Mucosa of descending colon (tissue), 3 donors: Measurements from ENCODE around the gene SH3GL3. TPM values are rescaled to one million over a fixed set of nuclear protein-coding genes. Genes with fewer than 3 reads are reported as not detected.

Source experiments
- ATAC-seq: fragments of 200-7000 bp; cut with Tn5 transposase; one replicate; pipeline ENCODE4 v1.9.1; 2020; ENCODE audit warnings: mild to moderate bottlenecking, moderate library complexity
- DNase-seq, 3 donors: peaks; one replicate each; pipeline ENCODE4 v3.0.0-alpha.2; 2020
- H3K36me3 ChIP-seq: fragments of 200-600 bp; one replicate; pipeline ENCODE4 v1.8.0; 2021; ENCODE audit warnings: low read depth, mild to moderate bottlenecking
- H3K4me1 ChIP-seq: fragments of 200-600 bp; one replicate; pipeline ENCODE4 v1.8.0; 2021; ENCODE audit warnings: low read depth, mild to moderate bottlenecking
- H3K4me3 ChIP-seq: fragments of 200-600 bp; one replicate; pipeline ENCODE4 v1.8.0; 2021; ENCODE audit warnings: mild to moderate bottlenecking
- H3K9me3 ChIP-seq: fragments of 200-600 bp; one replicate; pipeline ENCODE4 v1.8.0; 2021; ENCODE audit warnings: mild to moderate bottlenecking
- intact Hi-C, 2 donors: fragments of 100-400 bp; cut with DNase I in 1 of 2; cut with micrococcal nuclease in 1 of 2; formaldehyde crosslinking; loops; one replicate each; pipeline versions ENCODE4 v1.11.0 to v1.11.1; 2022; cut with DNase I, micrococcal nuclease
- total RNA-seq, 3 donors: library from RNA; stranded (reverse); fragmentation: NEBNext Ultra II Directional in 2 of 3; extraction: Animal tissue kit (Norgen Biotek cat#: 25700) in 2 of 3; gene quantifications; one replicate each; pipeline versions ENCODE4 v1.2.1 to v1.2.4, GENCODE V29; 2021 to 2023
- TF ChIP-seq, protein P1 (sequence below): fragments of 200-600 bp; IDR thresholded peaks from one replicate; pipeline ENCODE4 v1.8.0; 2022; ENCODE audit warnings: antibody characterized with exemption, mild to moderate bottlenecking
- donor health status: DM: no; HTN: no; CAD: no; lungs with moderate emphysema.
- donor health status: DM: no; HTN: no; CAD: no.
- donor health status: DM: no; HTN: yes; CAD: no.

SH3GL3 gene
- total RNA-seq, 3 donors from 2014 or later: 1.2 TPM; not detected in 2

DNA sequence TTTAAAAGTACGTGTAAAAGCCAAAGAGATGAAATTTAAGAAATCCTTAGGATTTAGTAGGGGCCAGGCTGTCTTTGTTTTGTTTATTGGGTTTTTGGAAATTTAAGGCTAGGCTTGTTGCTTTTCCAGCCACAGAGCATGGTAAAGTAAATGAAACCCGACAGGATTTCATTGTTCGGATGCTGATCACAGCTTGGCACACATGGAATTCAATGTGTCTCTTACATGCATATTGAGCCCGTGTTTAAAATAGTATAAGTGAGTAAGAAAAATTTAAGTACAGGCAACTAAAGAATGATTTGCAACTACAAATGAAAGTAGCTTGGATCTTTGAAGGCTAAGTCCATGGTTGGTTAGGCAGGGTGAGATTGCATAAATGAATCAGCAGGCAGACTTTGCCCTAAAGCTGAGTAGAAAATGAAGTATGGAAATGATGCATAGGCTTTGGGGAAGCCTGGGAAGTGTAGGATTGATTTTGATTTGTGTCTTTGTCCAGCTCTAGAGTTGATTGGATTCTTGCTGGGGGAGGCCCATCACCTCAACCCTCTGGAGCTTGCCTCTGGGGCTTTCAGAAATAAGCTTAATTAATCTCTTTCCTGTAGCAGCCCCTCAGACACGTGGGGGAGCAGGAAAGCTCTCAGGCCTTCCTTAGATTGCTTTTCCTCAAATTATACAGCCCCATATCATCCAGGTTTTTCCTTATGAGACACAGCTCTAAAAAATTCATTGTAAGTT, 138.6 kb downstream of the SH3GL3 start:
- ATAC-seq (no peak), DNase-seq (no peak)
- TF ChIP-seq, protein P1, sequence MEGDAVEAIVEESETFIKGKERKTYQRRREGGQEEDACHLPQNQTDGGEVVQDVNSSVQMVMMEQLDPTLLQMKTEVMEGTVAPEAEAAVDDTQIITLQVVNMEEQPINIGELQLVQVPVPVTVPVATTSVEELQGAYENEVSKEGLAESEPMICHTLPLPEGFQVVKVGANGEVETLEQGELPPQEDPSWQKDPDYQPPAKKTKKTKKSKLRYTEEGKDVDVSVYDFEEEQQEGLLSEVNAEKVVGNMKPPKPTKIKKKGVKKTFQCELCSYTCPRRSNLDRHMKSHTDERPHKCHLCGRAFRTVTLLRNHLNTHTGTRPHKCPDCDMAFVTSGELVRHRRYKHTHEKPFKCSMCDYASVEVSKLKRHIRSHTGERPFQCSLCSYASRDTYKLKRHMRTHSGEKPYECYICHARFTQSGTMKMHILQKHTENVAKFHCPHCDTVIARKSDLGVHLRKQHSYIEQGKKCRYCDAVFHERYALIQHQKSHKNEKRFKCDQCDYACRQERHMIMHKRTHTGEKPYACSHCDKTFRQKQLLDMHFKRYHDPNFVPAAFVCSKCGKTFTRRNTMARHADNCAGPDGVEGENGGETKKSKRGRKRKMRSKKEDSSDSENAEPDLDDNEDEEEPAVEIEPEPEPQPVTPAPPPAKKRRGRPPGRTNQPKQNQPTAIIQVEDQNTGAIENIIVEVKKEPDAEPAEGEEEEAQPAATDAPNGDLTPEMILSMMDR: no peak
- Histone ChIP-seq H3K4me1 (no peaks in the 10 kb centered on the region), H3K4me3 (no peak overlapping the region), H3K9me3 (no peaks in the 10 kb centered on the region), H3K36me3 (no peaks in the 10 kb centered on the region)
- intact Hi-C loops: no loop called here

- no peaks in the 10 kb centered on the region for H3K4me1 ChIP-seq
Measured at GRCh38 chr15:83587091-83587490, 139.9 kb downstream of the SH3GL3 start.

DNA sequence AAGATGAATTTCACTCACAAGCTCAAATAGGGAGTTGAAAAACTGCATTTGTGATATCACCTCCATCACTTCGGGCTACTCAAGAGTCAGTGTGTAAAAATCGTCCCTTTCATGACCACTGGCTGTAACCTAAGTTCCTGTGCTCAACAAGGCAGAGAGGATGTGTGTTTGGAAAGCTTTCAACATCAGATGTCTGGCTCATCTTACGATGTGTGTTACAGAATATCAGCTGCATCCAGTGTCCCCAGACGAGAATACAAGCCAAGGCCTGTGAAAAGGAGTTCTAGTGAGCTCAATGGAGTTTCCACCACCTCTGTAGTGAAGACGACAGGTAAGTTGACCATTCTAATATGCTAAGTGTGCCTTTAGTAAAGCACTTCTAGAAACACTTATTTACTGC, 141.3 kb downstream of the SH3GL3 start:
- ATAC-seq (no peak), DNase-seq (no peak)
- H3K9me3 ChIP-seq: no peaks in the 10 kb centered on the region
- H3K4me1 ChIP-seq: no peaks in the 10 kb centered on the region
- TF ChIP-seq, protein P1: no peak
- H3K36me3 ChIP-seq: no peaks in the 10 kb centered on the region
- H3K4me3 ChIP-seq: no peak overlapping the region
- intact Hi-C loops: no loop called here

More at GRCh38 chr15:83587091-83587490, 139.9 kb downstream of the SH3GL3 start:
- TF ChIP-seq, protein P1: no peak
- Histone ChIP-seq H3K36me3 (no peaks in the 10 kb centered on the region), H3K4me3 (no peak overlapping the region), H3K9me3 (no peaks in the 10 kb centered on the region)
- intact Hi-C loops: no loop called here
- DNase-seq (no peak), ATAC-seq (no peak)

GRCh38 chr15:83592370-83593040, 145.4 kb downstream of the SH3GL3 start:
- Histone ChIP-seq H3K36me3 (no peaks in the 10 kb centered on the region), H3K9me3 (no peaks in the 10 kb centered on the region), H3K4me1 (no peaks in the 10 kb centered on the region), H3K4me3 (no peak overlapping the region)
- no peak for ATAC-seq
- intact Hi-C loops: no loop called here
- TF ChIP-seq, protein P1: no peak
- no peak for DNase-seq

DNA sequence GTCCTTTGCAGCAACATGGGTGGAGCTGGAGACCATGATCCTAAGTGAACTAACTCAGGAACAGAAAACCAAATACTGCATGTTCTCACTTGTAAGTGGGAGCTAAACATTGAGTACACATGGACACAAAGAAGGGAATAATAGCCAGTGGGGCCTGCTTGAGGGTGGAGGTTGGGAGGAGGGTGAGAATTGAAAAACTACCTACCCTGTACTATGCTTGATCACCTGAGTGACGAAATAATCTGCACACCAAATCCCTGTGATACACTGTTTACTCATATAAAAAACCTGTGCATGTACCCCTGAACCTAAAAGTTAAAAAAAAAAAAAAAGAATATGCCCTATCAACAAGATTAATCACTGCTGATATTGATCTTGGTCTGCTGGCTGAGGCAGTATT, 148.1 kb downstream of the SH3GL3 start:
- H3K4me3 ChIP-seq: no peak overlapping the region
- H3K4me1 ChIP-seq: no peaks in the 10 kb centered on the region
- DNase-seq: no peak
- H3K36me3 ChIP-seq: no peaks in the 10 kb centered on the region
- ATAC-seq: no peak
- intact Hi-C loops: no loop called here
- TF ChIP-seq, protein P1: no peak
- peaks cover 6% of the 10 kb centered on the region for H3K9me3 ChIP-seq
